IMR-90 (cell line): ENCODE results near the gene RELCH. TPM values are rescaled to one million over a fixed set of nuclear protein-coding genes. Genes with fewer than 3 reads are reported as not detected.

Experiments used
- ATAC-seq: fragments of 200-7000 bp; cut with Tn5 transposase; 2 replicates; pipeline ENCODE4 v1.9.1; 2020; ENCODE audit warnings: low read depth, mild to moderate bottlenecking, moderate library complexity
- BruUV-seq: library from RNA; stranded (reverse); fragments of 400-500 nt; replicated peaks from 2 replicates; lab custom pipeline; 2021; lab: Mats Ljungman, UMichigan
- CTCF ChIA-PET: fragments of 300-600 bp; formaldehyde crosslinking; extraction: SDS; loops from one replicate; lab custom pipeline; 2021; ENCODE audit warnings: antibody characterized with exemption; lab: Yijun Ruan, JAX
- POLR2A ChIA-PET: fragments of 300-600 bp; sonication (Branson Sonifier 250); formaldehyde crosslinking; loops from one replicate; lab custom pipeline; 2022; ENCODE audit warnings: antibody characterized with exemption; ENCODE audit not compliant: unreplicated experiment; lab: Charles Lee
- DNase-seq: peaks from one replicate; pipeline ENCODE4 v3.0.0; 2013
- H2AFZ ChIP-seq: replicated peaks from 2 replicates; pipeline ENCODE3; 2013; ENCODE audit warnings: low read length, mild to moderate bottlenecking; ENCODE audit not compliant: poor library complexity
- H2AK5ac ChIP-seq: 2 replicates; pipeline ENCODE4 v1.6.1; 2013; ENCODE audit warnings: low read depth, low read length, inconsistent platforms
- H2AK9ac ChIP-seq: replicated peaks from 2 replicates; pipeline ENCODE3; 2013; ENCODE audit warnings: mild to moderate bottlenecking, low read depth, low read length, moderate library complexity; ENCODE audit not compliant: poor library complexity
- H2BK120ac ChIP-seq: 2 replicates; pipeline ENCODE4 v1.6.1; 2013; ENCODE audit warnings: low read depth, low read length, inconsistent platforms
- H2BK15ac ChIP-seq: 3 replicates; pipeline ENCODE4 v1.6.1; 2013; ENCODE audit warnings: low read depth, low read length, inconsistent platforms
- H2BK20ac ChIP-seq: 2 replicates; pipeline ENCODE4 v1.6.1; 2013; ENCODE audit warnings: low read depth, mild to moderate bottlenecking, inconsistent platforms, low read length, moderate library complexity
- H2BK5ac ChIP-seq: 2 replicates; pipeline ENCODE4 v1.6.1; 2013; ENCODE audit warnings: mild to moderate bottlenecking, low read depth, low read length, inconsistent platforms; ENCODE audit not compliant: poor library complexity, severe bottlenecking
- H3K14ac ChIP-seq: replicated peaks from 2 replicates; pipeline ENCODE4 v1.6.1; 2013; ENCODE audit warnings: low read depth, low read length, inconsistent platforms
- H3K18ac ChIP-seq: 2 replicates; pipeline ENCODE4 v1.6.1; 2013; ENCODE audit warnings: low read depth, low read length, control low read depth
- H3K23ac ChIP-seq: 2 replicates; pipeline ENCODE4 v1.6.1; 2013; ENCODE audit warnings: low read depth, low read length, inconsistent platforms
- H3K27ac ChIP-seq: 2 replicates; pipeline ENCODE4 v1.5.1; 2013; ENCODE audit warnings: mild to moderate bottlenecking, control low read depth, low read length; ENCODE audit not compliant: insufficient read depth
- H3K27me3 ChIP-seq: 2 replicates; pipeline ENCODE4 v1.6.1; 2013; ENCODE audit warnings: low read length; ENCODE audit not compliant: control insufficient read depth, insufficient read depth
- H3K36me3 ChIP-seq: 2 replicates; pipeline ENCODE4 v1.6.1; 2013; ENCODE audit warnings: low read length, mixed read lengths; ENCODE audit not compliant: control insufficient read depth, insufficient read depth
- H3K4ac ChIP-seq: 2 replicates; pipeline ENCODE4 v1.6.1; 2013; ENCODE audit warnings: low read depth, low read length, inconsistent platforms
- H3K4me1 ChIP-seq: 2 replicates; pipeline ENCODE4 v1.6.1; 2013; ENCODE audit warnings: low read length, mixed read lengths; ENCODE audit not compliant: control insufficient read depth, insufficient read depth
- H3K4me2 ChIP-seq: 2 replicates; pipeline ENCODE4 v1.6.1; 2013; ENCODE audit warnings: low read depth, mild to moderate bottlenecking, control low read depth, low read length, moderate library complexity
- H3K4me3 ChIP-seq: 2 replicates; pipeline ENCODE4 v1.5.1; 2013; ENCODE audit warnings: low read depth, mild to moderate bottlenecking, control low read depth, low read length, moderate library complexity; ENCODE audit not compliant: insufficient read depth
- H3K56ac ChIP-seq: 2 replicates; pipeline ENCODE4 v1.6.1; 2013; ENCODE audit warnings: low read length, inconsistent platforms; ENCODE audit not compliant: insufficient read depth; ENCODE audit errors: extremely low read depth
- H3K79me1 ChIP-seq, 2 experiments: 2 replicates each; pipeline ENCODE4 v1.6.1; 2013; ENCODE audit warnings: low read length in 2 of 2, inconsistent platforms in 1 of 2, low read depth in 1 of 2
- H3K9ac ChIP-seq: 2 replicates; pipeline ENCODE4 v1.6.1; 2013; ENCODE audit warnings: low read depth, low read length, control low read depth
- H3K9me1 ChIP-seq: 2 replicates; pipeline ENCODE4 v1.6.1; 2013; ENCODE audit warnings: low read length, inconsistent platforms; ENCODE audit not compliant: insufficient read depth
- H3K9me3 ChIP-seq: 2 replicates; pipeline ENCODE4 v1.6.1; 2013; ENCODE audit warnings: low read length; ENCODE audit not compliant: control insufficient read depth, insufficient read depth
- H4K20me1 ChIP-seq: 2 replicates; pipeline ENCODE4 v1.6.1; 2013; ENCODE audit warnings: low read length, inconsistent platforms; ENCODE audit not compliant: insufficient read depth
- H4K5ac ChIP-seq: 2 replicates; pipeline ENCODE4 v1.6.1; 2013; ENCODE audit warnings: mild to moderate bottlenecking, low read depth, low read length, control low read depth
- H4K8ac ChIP-seq, 2 experiments: 2 replicates each; pipeline ENCODE4 v1.6.1; 2013; ENCODE audit warnings: low read depth in 2 of 2, low read length in 2 of 2, control low read depth in 1 of 2, inconsistent platforms in 1 of 2
- H4K91ac ChIP-seq: 2 replicates; pipeline ENCODE4 v1.6.1; 2013; ENCODE audit warnings: low read depth, low read length, inconsistent platforms; ENCODE audit not compliant: insufficient read depth
- CEBPB ChIP-seq: IDR thresholded peaks from 2 replicates; pipeline ENCODE4 v1.6.1; 2012; ENCODE audit warnings: low read depth, low read length, improper control_type of control experiment
- CHD1 ChIP-seq: IDR thresholded peaks from 2 replicates; pipeline ENCODE4 v1.6.1; 2012; ENCODE audit warnings: low read depth, low read length, improper control_type of control experiment
- WGBS, 2 experiments: methylation state at CpG; one replicate each; pipeline versions ENCODE4 v1.1.5 to v1.1.7; 2013; ENCODE audit warnings: missing lambda C conversion rate in 2 of 2; ENCODE audit not compliant: insufficient read length in 1 of 2; ENCODE audit errors: extremely low coverage in 2 of 2; 5-methylcytosine and 5-hydroxymethylcytosine counted together
- dilution Hi-C: fragments of 300-500 bp; cut with HindIII; formaldehyde crosslinking; loops from one replicate; pipeline ENCODE4 v1.14.3; 2018; ENCODE audit warnings: low sequenced_read_pairs; ENCODE audit not compliant: unreplicated experiment
- in situ Hi-C: fragments of 300-500 bp; cut with MboI; formaldehyde crosslinking; loops from 3 replicates; pipeline ENCODE4 v1.14.3; 2019; ENCODE audit warnings: low sequenced_read_pairs, inconsistent platforms, mixed read lengths
- intact Hi-C: fragments of 100-400 bp; cut with micrococcal nuclease; formaldehyde crosslinking; loops from 2 replicates; pipeline ENCODE4 v1.10.0; 2022
- polyA plus RNA-seq, 3 experiments: library from polyadenylated mRNA; depleted of rRNA; stranded (reverse); fragments of >200 nt; gene quantifications; 2 replicates each; pipeline ENCODE4 v1.2.3, GENCODE V29; 2012; ENCODE audit warnings: low replicate concordance in 1 of 3
- total RNA-seq: library from RNA; depleted of rRNA; stranded (reverse); fragments of >200 nt; gene quantifications from 2 replicates; pipeline ENCODE4 v1.2.3, GENCODE V29; 2012

RELCH gene
- total and polyA plus RNA-seq, 2 of the 4 experiments (the other 2 are of a cell fraction), result 14.4 to 52.5 TPM

GRCh38 chr18:62242955-62243354 lies 55.9 kb downstream of the RELCH start:
- no peaks in the 10 kb centered on the region for H3K9me3 ChIP-seq
- dilution Hi-C loops, result no loop called here
- in situ Hi-C loops, result no loop called here
- ATAC-seq, result no peak
- no peak overlapping the region for H3K14ac ChIP-seq
- peaks cover 5% of the 10 kb centered on the region; the same call in 1 of the 2 replicates for H3K9me1 ChIP-seq
- BruUV-seq, result no TSS peak
- H3K9ac ChIP-seq, result no peak overlapping the region
- no peak overlapping the region for H2AK9ac ChIP-seq
- peaks cover 5% of the 10 kb centered on the region; the same call in 1 of the 2 replicates for H3K36me3 ChIP-seq
- no CpG with 5 or more reads among the region's 1 CpG for WGBS, 2 experiments
- no peak overlapping the region for H2BK20ac ChIP-seq
- no peak overlapping the region for H4K8ac ChIP-seq
- H4K20me1 ChIP-seq, result no peaks in the 10 kb centered on the region
- CTCF ChIA-PET, result no interaction called here
- H2AFZ ChIP-seq, result no peak overlapping the region
- no peak overlapping the region for H3K4ac ChIP-seq
- H3K79me1 ChIP-seq, result no peaks in the 10 kb centered on the region
- peak; percentile 55 for TF ChIP-seq CEBPB
- TF ChIP-seq CHD1, result no peak
- no peaks in the 10 kb centered on the region for H3K27me3 ChIP-seq
- no peak overlapping the region for H2BK5ac ChIP-seq
- H4K5ac ChIP-seq, result no peak overlapping the region
- H3K56ac ChIP-seq, result no peak overlapping the region
- H3K27ac ChIP-seq, result no peak overlapping the region
- intact Hi-C loops, result no loop called here
- no peak overlapping the region for H4K91ac ChIP-seq
- no peak overlapping the region for H2AK5ac ChIP-seq
- no peaks in the 10 kb centered on the region for H3K4me1 ChIP-seq
- no peak overlapping the region for H3K4me3 ChIP-seq
- H2BK15ac ChIP-seq, result no peak overlapping the region
- no peak overlapping the region for H2BK120ac ChIP-seq
- H3K18ac ChIP-seq, result no peak overlapping the region
- H3K23ac ChIP-seq, result no peak overlapping the region
- no peak overlapping the region for H3K4me2 ChIP-seq
- peak; percentile 1 for DNase-seq
- POLR2A ChIA-PET, result no interaction called here
